ENCODE results near the gene HSD17B11.
A peak's percentile ranks its signal among the peaks of the same experiment; 100 is the strongest.

- TF ChIP-seq CTCF (conservative IDR thresholded peaks at IDR 0.05; ENCODE audit: low read length), result 0 out of 2 replicates have a peak, but pooled peaks have one; percentile 10
- TF ChIP-seq EZH2phosphoT487 (IDR thresholded peaks at IDR 0.05; ENCODE audit: borderline replicate concordance), result no peak
Observed at GRCh38 chr4:87422104-87423052, 31.4 kb upstream of the HSD17B11 start, which contains the start of gene NUDT9.

All from Loucy (cell line).